Stomach (tissue), 9 donors: ENCODE data around the gene SLCO1A2. TPM values are rescaled to one million over a fixed set of nuclear protein-coding genes. Genes with fewer than 3 reads are reported as not detected.

Experiments used
- DNase-seq, 2 donors: peaks; one replicate each; pipeline versions ENCODE4 v3.0.0 to v3.0.0-alpha.2; 2013 to 2019
- H3K27ac ChIP-seq, 5 donors: fragments of 200-600 bp in 4 of 5; sonication (generic) in 4 of 5; one replicate each; pipeline ENCODE4 v1.5.1; 2013 to 2019; ENCODE audit warnings: mild to moderate bottlenecking in 1 of 5, moderate library complexity in 1 of 5
- H3K27me3 ChIP-seq, 3 donors: fragments of 200-600 bp; sonication (generic); one replicate each; pipeline ENCODE4 v1.5.1; 2017 to 2019; ENCODE audit warnings: mixed run types in 1 of 3
- H3K36me3 ChIP-seq, 4 donors: fragments of 200-600 bp; sonication (generic); 1 replicate in 3 of 4; 2 replicates in 1 of 4; pipeline ENCODE4 v1.5.1; 2016 to 2019
- H3K4me1 ChIP-seq, 4 donors: fragments of 200-600 bp; sonication (generic); one replicate each; pipeline ENCODE4 v1.5.1; 2016 to 2019
- H3K4me3 ChIP-seq, 4 donors: fragments of 200-600 bp; sonication (generic) in 3 of 4; one replicate each; pipeline ENCODE4 v1.5.1; 2016 to 2019; ENCODE audit warnings: mild to moderate bottlenecking in 1 of 4
- H3K9me3 ChIP-seq, 4 donors: fragments of 200-600 bp; sonication (generic); one replicate each; pipeline ENCODE4 v1.5.1; 2016 to 2019
- CTCF ChIP-seq, 7 experiments: fragments of 450-650 bp in 4 of 7; fragments of 200-600 bp in 3 of 7; sonication (generic) in 3 of 7; IDR thresholded peaks; one replicate each; pipeline ENCODE4 v1.5.1; 2016 to 2019; ENCODE audit warnings: antibody characterized with exemption in 7 of 7, control low read depth in 2 of 7, mild to moderate bottlenecking in 1 of 7
- EP300 ChIP-seq: sonication (generic); formaldehyde crosslinking; IDR thresholded peaks from one replicate; pipeline ENCODE4 v1.6.1; 2017; ENCODE audit warnings: antibody characterized with exemption
- POLR2A ChIP-seq, 4 donors: fragments of 450-650 bp; IDR thresholded peaks; one replicate each; pipeline ENCODE4 v1.6.1; 2016; ENCODE audit warnings: antibody characterized with exemption in 4 of 4, control low read depth in 2 of 4, mild to moderate bottlenecking in 1 of 4, moderate library complexity in 1 of 4
- POLR2AphosphoS5 ChIP-seq, 3 donors: sonication (generic); formaldehyde crosslinking; IDR thresholded peaks; one replicate each; pipeline ENCODE4 v1.6.1; 2016; ENCODE audit warnings: antibody characterized with exemption in 3 of 3
- WGBS, 5 donors: extraction: QIAGEN DNeasy Blood & Tissue Kit in 3 of 5; methylation state at CpG; one replicate each; pipeline versions ENCODE4 v1.1.5 to v1.1.7; 2013 to 2018; 5-methylcytosine and 5-hydroxymethylcytosine counted together
- intact Hi-C: fragments of 100-400 bp; cut with DNase I; formaldehyde crosslinking; loops from one replicate; pipeline ENCODE4 v1.15.1; 2023; ENCODE audit warnings: low total_unique reads
- polyA plus RNA-seq, 3 donors: library from polyadenylated mRNA; stranded (reverse); fragments of 200-250 nt; gene quantifications; one replicate each; pipeline ENCODE4 v1.2.3, GENCODE V29; 2013
- total RNA-seq, 5 donors: library from RNA; depleted of rRNA; stranded (reverse); fragments of >200 nt; gene quantifications; one replicate each; pipeline versions ENCODE4 v1.1.0 to v1.2.3, GENCODE V29; 2014 to 2016
- donor health status: healthy with polysubstance abuse.
- donor health status: Bipolar disorder and iron deficiency.
- donor health status: healthy.

The SLCO1A2 gene
- total and polyA plus RNA-seq, 8 donors: not detected

- Histone ChIP-seq H3K36me3 (no peaks in the 10 kb centered on the region), H3K27ac (no peak overlapping the region), H3K4me3 (no peak overlapping the region), H3K9me3 (no peaks in the 10 kb centered on the region), H3K4me1 (no peaks in the 10 kb centered on the region), H3K27me3 (no peaks in the 10 kb centered on the region)
- intact Hi-C loops: no loop called here
- TF ChIP-seq POLR2A (IDR thresholded peaks at IDR 0.05) (no peak), POLR2AphosphoS5 (IDR thresholded peaks at IDR 0.05) (no peak), CTCF (IDR thresholded peaks at IDR 0.05) (no peak), EP300 (no peak)
- WGBS, 5 donors: 92 to 99% (median 97%) methylated on average over 2 of the region's 2 CpGs
- no peak for DNase-seq
Observed at GRCh38 chr12:21292111-21292510, 42.6 kb downstream of the SLCO1A2 start.

GRCh38 chr12:21289698-21290097, 45.0 kb downstream of the SLCO1A2 start:
- no peak for DNase-seq
- WGBS, 5 donors: 60 to 70% (median 67%) methylated on average over 4 of the region's 4 CpGs
- TF ChIP-seq EP300 (no peak), POLR2AphosphoS5 (IDR thresholded peaks at IDR 0.05) (no peak), POLR2A (IDR thresholded peaks at IDR 0.05) (no peak), CTCF (IDR thresholded peaks at IDR 0.05) (no peak)
- Histone ChIP-seq H3K9me3 (no peaks in the 10 kb centered on the region), H3K4me1 (no peaks in the 10 kb centered on the region), H3K4me3 (no peak overlapping the region), H3K27me3 (no peaks in the 10 kb centered on the region), H3K27ac (no peak overlapping the region), H3K36me3 (no peaks in the 10 kb centered on the region)
- intact Hi-C loops: no loop called here

- TF ChIP-seq POLR2A (IDR thresholded peaks at IDR 0.05) (no peak), EP300 (no peak), CTCF (IDR thresholded peaks at IDR 0.05) (no peak), POLR2AphosphoS5 (IDR thresholded peaks at IDR 0.05) (no peak)
- intact Hi-C loops: no loop called here
- H3K9me3 ChIP-seq: no peaks in the 10 kb centered on the region
- WGBS, 5 donors: 37 to 75% (median 50%) methylated on average over 1 to 2 of the region's 2 CpGs
- H3K4me3 ChIP-seq: no peak overlapping the region
- no peaks in the 10 kb centered on the region for H3K36me3 ChIP-seq
- H3K4me1 ChIP-seq: no peaks in the 10 kb centered on the region
- H3K27ac ChIP-seq: no peak overlapping the region
- no peak for DNase-seq
- H3K27me3 ChIP-seq: peaks cover 0 to 4% (median 0%) of the 10 kb centered on the region in 3 donors
Observed at GRCh38 chr12:21276826-21277225, 57.9 kb downstream of the SLCO1A2 start.

GRCh38 chr12:21265932-21266331, 68.8 kb downstream of the SLCO1A2 start:
- Histone ChIP-seq H3K4me3 (no peak overlapping the region), H3K27me3 (no peaks in the 10 kb centered on the region), H3K4me1 (no peaks in the 10 kb centered on the region), H3K36me3 (no peaks in the 10 kb centered on the region), H3K27ac (no peak overlapping the region), H3K9me3 (peaks cover 0 to 12% (median 0%) of the 10 kb centered on the region in 4 donors)
- intact Hi-C loops: no loop called here
- 38 to 52% (median 47%) methylated on average over 4 of the region's 4 CpGs for WGBS, 5 donors
- no peak for DNase-seq
- no peak for TF ChIP-seq EP300
- no peak for TF ChIP-seq POLR2AphosphoS5 (IDR thresholded peaks at IDR 0.05)
- no peak for TF ChIP-seq CTCF (IDR thresholded peaks at IDR 0.05)
- TF ChIP-seq POLR2A (IDR thresholded peaks at IDR 0.05): no peak
